Gastroesophageal sphincter (tissue), 3 donors: ENCODE measurements around the gene AGRP.

ENCODE experiments used
- EP300 ChIP-seq: sonication (generic); formaldehyde crosslinking; IDR thresholded peaks from one replicate; pipeline ENCODE4 v1.6.1; 2017; ENCODE audit warnings: antibody characterized with exemption, mild to moderate bottlenecking
- POLR2AphosphoS5 ChIP-seq: sonication (generic); formaldehyde crosslinking; IDR thresholded peaks from one replicate; pipeline ENCODE4 v1.6.1; 2017; ENCODE audit warnings: antibody characterized with exemption
- TF ChIP-seq, protein P1 (sequence below), 4 experiments: fragments of 200-600 bp in 2 of 4; fragments of 450-650 bp in 2 of 4; sonication (generic) in 1 of 4; IDR thresholded peaks; one replicate each; pipeline ENCODE4 v1.5.1; 2017 to 2019; ENCODE audit warnings: antibody characterized with exemption in 4 of 4, mild to moderate bottlenecking in 2 of 4, moderate library complexity in 2 of 4

DNA sequence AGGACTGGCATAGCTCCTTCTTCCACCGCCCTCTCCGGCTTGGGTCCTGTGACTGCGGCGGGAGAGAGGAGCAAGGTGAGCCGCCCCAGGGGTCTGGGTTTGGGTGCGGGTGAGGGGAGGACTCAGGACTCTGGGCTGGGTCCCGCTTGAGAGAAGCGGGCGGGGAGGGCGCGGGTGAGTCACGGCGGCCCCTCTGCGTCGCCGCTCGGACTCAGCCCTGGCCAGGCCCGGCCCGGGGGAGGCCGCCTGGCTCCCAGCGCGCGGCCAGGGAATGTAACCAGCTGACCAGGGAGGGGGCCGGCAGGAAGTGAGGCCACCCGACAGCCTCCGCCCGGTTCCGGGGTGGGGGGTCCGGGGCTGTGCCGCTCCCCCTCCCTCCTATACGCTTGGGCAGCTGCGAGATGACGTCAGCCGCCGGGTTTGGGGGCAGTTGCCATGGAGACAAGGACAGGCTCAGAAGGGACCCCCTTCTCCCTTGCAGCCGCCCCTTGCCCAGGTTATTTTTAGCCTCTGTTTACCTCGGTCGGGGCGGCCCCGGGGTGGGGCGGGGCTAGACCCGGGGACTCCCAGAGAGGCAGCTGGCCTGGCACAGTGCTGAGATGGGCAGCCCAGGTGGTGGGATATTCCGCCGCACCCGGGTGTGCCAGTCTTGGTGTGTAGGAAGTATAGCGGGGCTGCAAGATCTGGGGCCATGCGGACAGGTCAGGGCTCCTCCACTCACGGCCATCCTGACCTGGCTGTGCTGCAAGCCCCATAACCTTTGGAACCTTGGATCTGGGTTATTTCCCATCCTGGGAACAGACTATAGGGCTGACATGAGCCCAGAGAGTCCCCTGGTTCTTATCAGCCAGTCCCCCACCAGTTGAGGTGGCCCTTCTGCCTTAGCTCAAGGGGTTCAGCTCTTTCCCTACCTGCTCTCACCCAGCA is 46.9 kb upstream of the AGRP start:
- TF ChIP-seq POLR2AphosphoS5 (peak; percentile 77), EP300 (no peak)
- TF ChIP-seq, protein P1, sequence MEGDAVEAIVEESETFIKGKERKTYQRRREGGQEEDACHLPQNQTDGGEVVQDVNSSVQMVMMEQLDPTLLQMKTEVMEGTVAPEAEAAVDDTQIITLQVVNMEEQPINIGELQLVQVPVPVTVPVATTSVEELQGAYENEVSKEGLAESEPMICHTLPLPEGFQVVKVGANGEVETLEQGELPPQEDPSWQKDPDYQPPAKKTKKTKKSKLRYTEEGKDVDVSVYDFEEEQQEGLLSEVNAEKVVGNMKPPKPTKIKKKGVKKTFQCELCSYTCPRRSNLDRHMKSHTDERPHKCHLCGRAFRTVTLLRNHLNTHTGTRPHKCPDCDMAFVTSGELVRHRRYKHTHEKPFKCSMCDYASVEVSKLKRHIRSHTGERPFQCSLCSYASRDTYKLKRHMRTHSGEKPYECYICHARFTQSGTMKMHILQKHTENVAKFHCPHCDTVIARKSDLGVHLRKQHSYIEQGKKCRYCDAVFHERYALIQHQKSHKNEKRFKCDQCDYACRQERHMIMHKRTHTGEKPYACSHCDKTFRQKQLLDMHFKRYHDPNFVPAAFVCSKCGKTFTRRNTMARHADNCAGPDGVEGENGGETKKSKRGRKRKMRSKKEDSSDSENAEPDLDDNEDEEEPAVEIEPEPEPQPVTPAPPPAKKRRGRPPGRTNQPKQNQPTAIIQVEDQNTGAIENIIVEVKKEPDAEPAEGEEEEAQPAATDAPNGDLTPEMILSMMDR (IDR thresholded peaks at IDR 0.05): no peak
